GM21737 (cell line): ENCODE results near the gene REV1.

Experiments
- ATAC-seq: cut with Tn5 transposase; IDR thresholded peaks from one replicate; pipeline ENCODE4 v1.9.1; 2021; ENCODE audit warnings: mild to moderate bottlenecking, moderate library complexity; ENCODE audit not compliant: unreplicated experiment

Gene REV1

GRCh38 chr2:99451280-99451679 lies 38.5 kb downstream of the REV1 start:
- no peak for ATAC-seq

GRCh38 chr2:99450199-99450598 lies 39.6 kb downstream of the REV1 start:
- ATAC-seq = no peak

DNA sequence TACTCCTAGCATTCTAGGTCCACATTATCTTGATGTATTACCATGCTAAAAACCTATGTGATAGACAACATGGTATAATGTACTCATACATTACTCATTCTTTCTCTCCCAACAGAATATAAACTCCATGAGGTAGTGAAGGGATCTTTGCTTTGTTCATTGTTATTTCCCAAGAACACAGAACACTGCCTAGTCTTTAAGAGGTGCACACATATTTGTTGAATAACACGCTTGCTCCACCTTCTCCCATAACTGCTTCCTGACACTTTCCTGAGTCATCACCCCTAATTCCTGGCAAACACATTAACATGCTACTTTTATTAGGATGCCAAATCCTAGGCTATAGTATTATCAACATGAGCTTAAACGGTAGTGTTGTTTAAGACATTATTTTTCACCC lies 41.3 kb downstream of the REV1 start:
- no peak for ATAC-seq

DNA sequence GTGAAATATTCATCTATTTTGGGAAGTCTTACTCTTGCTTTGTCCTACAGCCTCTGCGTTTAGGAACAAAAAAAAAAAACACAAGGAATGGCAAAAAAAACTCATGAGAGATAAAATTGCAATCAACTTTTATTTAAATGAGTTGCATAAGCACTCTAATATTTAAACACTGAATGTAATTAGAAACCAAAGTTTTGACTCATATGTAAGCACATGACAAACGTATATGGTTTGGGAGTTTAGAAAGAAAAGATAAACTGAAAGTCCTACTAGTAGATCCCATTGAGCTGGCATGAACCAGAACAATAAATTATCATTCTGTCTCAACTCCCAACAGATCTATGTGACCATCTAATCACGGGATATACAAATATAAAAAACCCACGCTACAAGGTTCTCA lies 44.8 kb downstream of the REV1 start:
- ATAC-seq = no peak

DNA sequence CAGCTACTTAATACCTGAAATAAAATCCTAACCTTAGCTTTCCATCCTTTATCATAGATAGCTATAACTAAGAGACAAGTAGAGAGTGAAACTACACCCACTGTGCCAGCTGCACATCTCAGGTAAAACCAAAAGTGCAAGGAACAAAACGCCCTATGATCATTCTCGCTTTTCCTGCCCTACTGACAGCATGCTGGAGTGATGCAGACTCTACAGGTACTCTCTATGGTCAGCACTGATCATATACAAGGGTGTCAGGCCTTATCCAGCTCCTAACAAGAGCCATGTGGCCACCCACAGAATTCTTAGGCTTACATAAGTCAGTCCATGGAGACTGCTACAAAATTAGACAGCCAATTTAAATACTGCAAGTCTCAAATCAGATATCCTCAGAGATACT lies 45.6 kb downstream of the REV1 start:
- ATAC-seq = no peak

GRCh38 chr2:99442837-99443236 lies 47.0 kb downstream of the REV1 start:
- no peak for ATAC-seq

DNA sequence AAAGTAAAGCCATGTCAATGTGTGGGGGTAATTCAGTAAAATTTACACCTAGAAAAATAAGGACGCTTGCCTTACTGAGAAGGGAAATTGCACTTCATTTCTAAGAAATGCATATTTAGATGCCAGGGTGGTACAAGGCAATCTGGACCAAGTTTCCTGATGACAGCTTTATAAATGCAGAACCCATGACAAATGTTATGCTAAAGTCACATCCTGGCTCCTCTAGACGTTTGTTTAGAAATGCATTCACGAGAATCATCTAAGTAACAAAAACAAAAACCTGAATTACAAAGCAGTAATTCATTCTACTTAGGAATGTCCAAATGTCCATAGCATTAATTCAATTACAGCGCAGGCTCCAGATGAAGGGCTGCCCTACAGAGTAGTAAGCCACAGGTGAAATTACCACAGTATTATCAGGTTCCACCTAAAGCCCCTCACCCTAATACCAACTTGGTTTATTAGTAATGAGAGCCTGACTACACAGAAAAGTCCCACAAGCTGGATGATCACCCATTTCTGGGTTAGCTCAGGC lies 49.8 kb downstream of the REV1 start:
- ATAC-seq = no peak

DNA sequence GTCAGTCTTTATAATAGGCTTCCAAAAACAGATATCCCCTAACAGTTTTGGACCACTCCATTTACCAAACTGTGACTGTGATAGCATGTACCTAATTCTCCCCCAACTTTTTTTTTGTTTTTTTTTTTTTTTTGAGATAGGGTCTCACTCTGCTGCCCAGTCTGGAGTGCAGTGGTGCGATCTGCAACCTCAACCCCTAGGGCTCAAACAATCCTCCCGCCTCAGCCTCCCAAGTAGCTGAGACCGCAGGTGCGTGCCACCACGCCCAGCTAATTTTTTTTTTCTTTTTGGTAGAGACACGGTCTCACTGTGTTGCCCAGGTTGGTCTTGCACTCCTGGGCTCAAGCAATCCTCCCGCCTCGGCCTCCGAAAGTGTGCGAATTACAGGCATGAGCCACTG lies 52.9 kb downstream of the REV1 start:
- no peak for ATAC-seq

GRCh38 chr2:99433340-99433739 lies 56.5 kb downstream of the REV1 start:
- no peak for ATAC-seq

GRCh38 chr2:99431587-99432275 lies 58.1 kb downstream of the REV1 start:
- no peak for ATAC-seq

- ATAC-seq = no peak
These were observed 59.1 kb downstream of the REV1 start for GRCh38 chr2:99430614-99431291.

GRCh38 chr2:99425022-99425421 lies 64.8 kb downstream of the REV1 start:
- ATAC-seq = no peak

DNA sequence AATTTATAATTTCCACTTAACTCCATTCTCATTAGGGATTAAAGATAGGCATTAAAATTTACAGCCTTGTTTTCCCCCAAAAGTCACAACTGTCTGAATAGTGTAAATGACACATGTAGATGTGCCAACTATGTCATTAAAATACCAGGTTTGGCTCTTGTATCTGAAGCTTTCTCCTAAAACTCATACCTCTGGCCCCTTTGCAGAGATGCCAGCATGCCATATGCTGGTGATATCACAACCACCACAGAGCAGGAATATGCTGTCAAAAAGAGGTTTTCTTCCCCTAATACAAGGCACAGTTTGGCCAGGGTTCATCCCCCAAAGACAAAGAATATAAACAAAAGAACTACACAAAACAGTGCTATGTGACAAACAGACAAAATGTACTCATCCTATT lies 65.4 kb downstream of the REV1 start:
- no peak for ATAC-seq

DNA sequence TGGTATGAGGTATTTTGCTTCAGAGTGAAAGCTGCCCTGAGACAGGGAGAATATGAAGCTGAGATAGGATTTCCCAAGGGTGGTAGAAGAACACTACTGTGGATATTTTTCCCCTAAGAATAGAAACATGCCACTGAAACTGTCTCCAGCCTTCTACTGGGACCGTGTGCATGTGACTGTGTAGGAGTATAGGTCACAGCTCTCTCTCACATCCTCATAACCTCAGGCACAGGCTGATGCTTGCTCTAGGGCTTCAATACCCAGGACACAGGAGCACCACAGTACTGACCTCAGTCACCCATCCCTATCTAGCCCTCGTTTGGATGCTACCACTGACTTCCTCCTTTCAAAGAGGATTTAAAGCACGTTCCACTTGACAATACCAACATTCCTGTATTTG lies 67.2 kb downstream of the REV1 start:
- ATAC-seq = no peak

DNA sequence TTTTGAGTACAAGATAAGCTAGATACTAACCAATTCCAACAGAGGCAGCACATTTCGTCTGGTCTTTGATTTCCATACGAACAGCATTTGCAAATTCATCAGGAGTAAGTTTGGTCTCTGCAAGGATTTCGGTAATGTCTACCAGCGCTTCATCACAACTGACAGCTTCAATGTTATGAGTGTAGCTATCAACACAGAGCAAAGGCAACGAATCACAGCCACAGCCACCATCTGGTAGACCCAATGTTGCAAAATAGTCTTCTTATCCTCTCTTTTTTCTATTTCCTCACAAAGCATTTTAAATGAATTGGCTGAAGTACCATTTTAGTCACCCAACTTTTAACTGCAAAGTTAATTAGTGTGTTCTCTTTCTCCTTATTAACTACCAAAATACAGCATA lies 68.3 kb downstream of the REV1 start:
- ATAC-seq = no peak

DNA sequence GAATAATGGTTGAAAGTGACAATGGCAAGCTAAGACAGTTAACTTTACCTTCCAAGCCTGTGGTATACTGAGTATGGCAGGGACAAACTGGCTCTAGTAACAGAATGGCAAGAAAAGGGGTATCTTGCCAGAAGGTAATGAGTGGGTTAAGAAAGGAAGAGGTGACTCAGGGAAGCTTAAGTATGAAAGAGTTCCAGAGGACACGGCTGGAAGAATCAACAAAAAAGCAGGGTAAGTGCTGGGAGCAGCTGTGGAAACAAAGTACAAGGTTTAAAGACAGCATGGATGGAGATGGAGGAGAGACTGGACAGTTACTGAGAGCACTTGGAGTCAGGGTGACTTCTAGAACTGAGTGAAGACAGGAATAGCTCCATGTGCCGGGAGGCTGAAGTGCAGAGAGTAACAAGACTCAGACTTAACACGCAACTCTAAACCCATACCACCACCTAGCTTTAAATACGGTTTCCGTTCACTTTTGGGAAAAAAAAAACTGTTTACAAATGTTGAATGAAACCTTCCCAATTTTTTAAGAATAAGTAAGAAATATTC lies 69.0 kb downstream of the REV1 start:
- ATAC-seq = no peak

DNA sequence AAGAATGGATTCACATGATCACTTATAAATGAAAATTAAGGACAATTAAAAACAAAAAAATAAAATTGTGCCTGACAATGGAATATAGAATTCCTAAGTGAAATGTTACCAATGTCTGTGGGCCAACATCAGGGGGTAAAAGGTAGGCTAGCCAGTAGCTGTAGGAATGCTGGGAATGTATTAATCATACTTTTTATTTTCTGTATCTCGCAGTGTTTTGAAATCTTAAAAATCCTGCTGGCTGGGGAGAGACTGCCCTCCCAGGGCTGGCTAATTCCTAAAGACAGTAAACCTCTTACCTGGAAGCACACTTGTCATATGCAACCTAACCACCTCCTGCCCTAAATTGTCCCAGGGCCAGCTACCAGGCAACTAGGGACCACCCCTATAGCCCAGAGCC lies 69.8 kb downstream of the REV1 start:
- ATAC-seq = no peak

DNA sequence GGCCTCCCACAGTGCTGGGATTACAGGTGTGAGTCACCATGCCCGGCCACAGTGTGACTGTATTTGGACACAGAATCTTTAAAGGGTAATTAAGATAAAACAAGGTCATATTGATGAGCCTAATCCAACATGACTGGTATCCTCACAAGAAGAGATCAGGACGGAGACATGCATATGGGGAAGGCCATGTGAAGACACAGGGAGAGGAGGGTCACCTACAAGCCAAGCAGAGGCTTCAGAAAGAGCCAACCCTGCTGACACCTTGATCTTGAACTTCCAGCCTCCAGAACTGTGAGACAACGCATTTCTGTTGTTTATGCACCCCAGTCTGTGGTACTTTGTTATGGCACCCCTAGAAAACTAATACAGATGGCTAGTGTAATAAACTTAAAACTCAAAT lies 72.4 kb downstream of the REV1 start:
- ATAC-seq = no peak

DNA sequence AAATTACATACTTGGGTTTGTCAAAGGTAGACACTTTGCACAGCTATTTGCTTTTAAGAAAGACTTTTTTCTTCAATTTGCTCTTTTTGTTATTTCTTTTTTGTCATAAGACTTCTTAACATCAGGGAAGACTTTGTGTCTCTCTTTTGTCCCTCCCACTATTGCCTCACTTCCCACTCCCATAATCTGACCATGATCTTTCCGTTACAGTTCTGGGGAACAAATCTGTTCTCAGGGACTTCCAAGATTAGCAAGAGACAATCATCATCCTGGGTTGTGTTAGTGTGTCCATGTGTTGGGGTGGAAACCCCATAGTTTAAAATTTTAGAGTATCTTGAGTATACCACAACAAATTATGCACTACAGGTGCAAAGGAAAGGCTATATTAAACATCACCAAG lies 75.3 kb downstream of the REV1 start:
- no peak for ATAC-seq

DNA sequence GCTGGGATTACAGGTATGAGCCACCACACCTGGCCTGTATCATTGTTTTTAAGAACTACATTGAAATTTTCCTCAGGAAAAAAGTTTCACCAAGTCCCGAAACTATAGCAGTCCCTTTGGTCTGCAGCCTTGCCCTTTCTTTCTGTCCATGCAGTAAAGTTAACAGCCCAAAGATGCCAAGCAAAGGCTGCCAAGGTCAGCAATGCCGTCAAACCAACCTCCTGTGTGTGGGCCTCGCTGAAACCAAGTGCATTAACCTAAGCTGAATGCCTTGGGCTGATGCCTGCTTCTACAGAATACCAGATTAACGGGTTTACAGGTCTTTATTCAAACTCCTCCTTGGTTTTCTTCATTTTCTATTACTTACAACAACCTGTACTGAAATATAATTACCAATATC lies 79.5 kb downstream of the REV1 start:
- ATAC-seq = no peak

DNA sequence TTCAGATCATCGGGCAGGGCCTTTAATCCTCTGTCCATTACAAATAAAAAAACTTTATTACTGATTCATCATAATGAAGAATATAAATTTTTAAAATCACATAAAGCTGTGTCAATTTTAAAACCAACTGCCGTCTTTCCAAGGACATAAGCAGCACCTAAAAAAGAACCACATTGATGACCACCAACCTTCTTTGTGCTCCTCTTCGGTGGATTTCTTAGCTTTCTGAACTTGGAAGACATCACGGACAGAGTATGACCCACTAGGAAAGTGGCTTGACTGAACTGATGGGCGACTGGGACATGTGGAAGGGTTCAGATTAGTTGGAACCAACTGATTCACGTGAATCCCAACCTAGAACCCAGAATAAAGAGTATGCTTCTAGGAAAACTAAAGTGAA lies 83.7 kb downstream of the REV1 start:
- no peak for ATAC-seq
